Skin of body (tissue), 2 donors: ENCODE measurements around the gene LIMD2. TPM values are rescaled to one million over a fixed set of nuclear protein-coding genes. Genes with fewer than 3 reads are reported as not detected.
A peak's percentile ranks its signal among the peaks of the same experiment; 100 is the strongest.
"Not testable (repeated sequence)": the region's sequence is repeated elsewhere in the genome, so short reads cannot be mapped to it uniquely, and the experiment has no call there.

Source experiments
- DNase-seq: peaks from one replicate; lab custom pipeline; 2025; lab: John Stamatoyannopoulos, UW
- total RNA-seq: library from RNA; depleted of rRNA; stranded (reverse); fragments of >200 nt; gene quantifications from one replicate; pipeline ENCODE4 v1.2.3, GENCODE V29; 2014

The LIMD2 gene
- total RNA-seq: 9.5 TPM

- DNase-seq: no peak
Measured at GRCh38 chr17:63699638-63700527, at the start of gene LIMD2. Gene LIMD2 (minus strand): TSS chr17:63700125. CDS start chr17:63699298, 827 bp downstream.

GRCh38 chr17:63741408-63742173 lies 41.7 kb upstream of the LIMD2 start, which contains the start of gene STRADA:
Gene STRADA (minus strand): TSS chr17:63741799. CDS start chr17:63728369, 13,430 bp downstream.
- DNase-seq: peak; percentile 98

GRCh38 chr17:63741143-63741407 lies 41.1 kb upstream of the LIMD2 start:
- DNase-seq: peak; percentile 19

GRCh38 chr17:63740464-63741142 lies 40.7 kb upstream of the LIMD2 start:
- DNase-seq: no peak

GRCh38 chr17:63735691-63736090 lies 35.8 kb upstream of the LIMD2 start:
- no peak for DNase-seq

- DNase-seq: no peak
Measured at GRCh38 chr17:63722403-63722802, 22.5 kb upstream of the LIMD2 start.

GRCh38 chr17:63720194-63720593 lies 20.3 kb upstream of the LIMD2 start:
- DNase-seq: not testable (repeated sequence)

GRCh38 chr17:63718988-63719387 lies 19.1 kb upstream of the LIMD2 start:
- no peak for DNase-seq

GRCh38 chr17:63716426-63716825 lies 16.5 kb upstream of the LIMD2 start:
- DNase-seq: no peak

GRCh38 chr17:63714550-63715277 lies 14.8 kb upstream of the LIMD2 start:
- no peak for DNase-seq

- no peak for DNase-seq
Measured at GRCh38 chr17:63709110-63709509, 9.2 kb upstream of the LIMD2 start.

- no peak for DNase-seq
Measured at GRCh38 chr17:63707151-63707550, 7.2 kb upstream of the LIMD2 start.

GRCh38 chr17:63706336-63707082 lies 6.6 kb upstream of the LIMD2 start:
- DNase-seq: no peak

- no peak for DNase-seq
Measured at GRCh38 chr17:63705657-63706056, 5.7 kb upstream of the LIMD2 start.

- DNase-seq: no peak
Measured at GRCh38 chr17:63704836-63705235, 4.9 kb upstream of the LIMD2 start.

GRCh38 chr17:63704259-63704576 lies 4.3 kb upstream of the LIMD2 start:
- DNase-seq: no peak

- DNase-seq: no peak
Measured at GRCh38 chr17:63703556-63704258, 3.8 kb upstream of the LIMD2 start.

GRCh38 chr17:63703029-63703428 lies 3.1 kb upstream of the LIMD2 start:
- DNase-seq: no peak

GRCh38 chr17:63702721-63703015 lies 2.7 kb upstream of the LIMD2 start:
- DNase-seq: no peak
